ENCODE measurements around the gene SIPA1. TPM values are rescaled to one million over a fixed set of nuclear protein-coding genes. Genes with fewer than 3 reads are reported as not detected.

The SIPA1 gene
- total RNA-seq, 1 experiment from 2014 or later = 105 TPM

GRCh38 chr11:65599216-65599954 is 38.5 kb upstream of the SIPA1 start:
- ATAC-seq = no peak
- POLR2A ChIA-PET = no interaction called here

More at GRCh38 chr11:65599216-65599954, 38.5 kb upstream of the SIPA1 start:
- Histone ChIP-seq H3K27me3 (ENCODE audit: insufficient read depth, low read length) (no peaks in the 10 kb centered on the region), H3K79me2 (ENCODE audit: insufficient read depth, low read length) (no peaks in the 10 kb centered on the region), H3K4me1 (ENCODE audit: control insufficient read depth in 1 of 2, insufficient read depth in 2 of 2, low read length in 2 of 2) (peaks cover 12 to 15% of the 10 kb centered on the region in 2 experiments), H3K4me2 (ENCODE audit: low read length) (no peak overlapping the region), H3K4me3 (replicated peaks in 1 of 2; ENCODE audit: low read depth in 1 of 2, low read length in 2 of 2) (no peak overlapping the region), H3K9me2 (ENCODE audit: insufficient read depth) (no peaks in the 10 kb centered on the region), H3K27ac (ENCODE audit: low read depth, low read length) (no peak overlapping the region), H3K9ac (ENCODE audit: low read length) (no peak overlapping the region), H2AFZ (ENCODE audit: low read depth, low read length, poor library complexity, severe bottlenecking) (no peak overlapping the region), H4K20me1 (ENCODE audit: insufficient read depth) (no peaks in the 10 kb centered on the region), H3K36me3 (ENCODE audit: control insufficient read depth in 1 of 2, insufficient read depth in 2 of 2, low read length in 2 of 2) (peaks cover 3 to 6% of the 10 kb centered on the region in 2 experiments; a peak in 2 of 4 replicates), H3K9me3 (ENCODE audit: control insufficient read depth in 1 of 2, insufficient read depth in 1 of 2, low read depth in 1 of 2, low read length in 2 of 2) (no peaks in the 10 kb centered on the region)
- ChIA-PET RAD21 (ENCODE audit: low non-redundant PET in 1 of 2, low total read pairs in 2 of 2, uncharacterized antibody in 2 of 2, unreplicated experiment in 2 of 2) (no interaction called here), CTCF (no interaction called here)
- no peak for DNase-seq (ENCODE audit: low read depth, low spot score)
- no peak for TF ChIP-seq CTCF (IDR thresholded peaks at IDR 0.05 in 2 of 3, conservative IDR thresholded peaks at IDR 0.05 in 1 of 3; ENCODE audit: borderline replicate concordance in 1 of 3, insufficient read depth in 1 of 3, low read depth in 2 of 3, low read length in 2 of 3)
- TF ChIP-seq CBX3 (IDR thresholded peaks at IDR 0.05; ENCODE audit: low read depth) = no peak
- TF ChIP-seq TCF7L2 (IDR thresholded peaks at IDR 0.05; ENCODE audit: borderline replicate concordance, extremely low read depth, insufficient read depth, insufficient read length) = no peak
- no peak for TF ChIP-seq SIN3A (IDR thresholded peaks at IDR 0.05; ENCODE audit: low read depth)
- TF ChIP-seq REST (IDR thresholded peaks at IDR 0.05; ENCODE audit: low read depth) = no peak
- no peak for TF ChIP-seq EZH2 (IDR thresholded peaks at IDR 0.05)
- no TSS peak for BruUV-seq (replicated peaks)
- intact Hi-C loops (cut with micrococcal nuclease) = no loop called here

Measured in HCT116 (cell line).